HepG2 (cell line): Measurements from ENCODE around the gene AHSA1. TPM values are rescaled to one million over a fixed set of nuclear protein-coding genes. Genes with fewer than 3 reads are reported as not detected.

Experiments
- ATF5 ChIP-seq: sonication (generic); formaldehyde crosslinking; IDR thresholded peaks from 2 replicates; pipeline ENCODE4 v1.4.0; 2020; ENCODE audit warnings: mild to moderate bottlenecking, low read depth, missing genetic modification reagents
- BCL6 ChIP-seq: IDR thresholded peaks from 2 replicates; pipeline ENCODE4 v1.6.1; 2016; ENCODE audit warnings: missing genetic modification reagents, missing compliant biosample characterization
- DNMT1 ChIP-seq: sonication (generic); formaldehyde crosslinking; IDR thresholded peaks from 2 replicates; pipeline ENCODE4 v1.5.1; 2020; ENCODE audit warnings: mild to moderate bottlenecking, missing genetic modification reagents
- FOXK2 ChIP-seq: fragments of 450-650 bp; IDR thresholded peaks from 2 replicates; pipeline ENCODE4 v1.6.1; 2016
- HNF4A ChIP-seq: sonication (generic); formaldehyde crosslinking; IDR thresholded peaks from 2 replicates; pipeline ENCODE4 v1.4.0; 2020; ENCODE audit warnings: missing genetic modification reagents
- IKZF1 ChIP-seq: fragments of 450-650 bp; IDR thresholded peaks from 2 replicates; pipeline ENCODE4 v1.7.1; 2016
- JUN ChIP-seq: sonication (generic); formaldehyde crosslinking; IDR thresholded peaks from 2 replicates; pipeline ENCODE4 v1.4.0; 2020; ENCODE audit warnings: mild to moderate bottlenecking, missing genetic modification reagents
- SOX5 ChIP-seq: IDR thresholded peaks from 2 replicates; pipeline ENCODE4 v1.6.1; 2016; ENCODE audit warnings: borderline replicate concordance
- TEAD2 ChIP-seq: sonication (generic); formaldehyde crosslinking; IDR thresholded peaks from 2 replicates; pipeline ENCODE4 v1.9.0; 2021; ENCODE audit warnings: missing genetic modification reagents
- ZBTB40 ChIP-seq, 2 experiments: fragments of 450-650 bp in 1 of 2; sonication (generic) in 1 of 2; formaldehyde crosslinking in 1 of 2; IDR thresholded peaks; 2 replicates each; pipeline versions ENCODE4 v1.6.1 to v1.8.0; 2016 to 2022; ENCODE audit warnings: antibody characterized with exemption in 1 of 2, mild to moderate bottlenecking in 1 of 2, missing genetic modification reagents in 1 of 2
- ZNF382 ChIP-seq: sonication (generic); formaldehyde crosslinking; IDR thresholded peaks from 2 replicates; pipeline ENCODE4 v1.5.0; 2020; ENCODE audit warnings: missing genetic modification reagents, mild to moderate bottlenecking, borderline replicate concordance
- ZNF432 ChIP-seq: sonication (generic); formaldehyde crosslinking; IDR thresholded peaks from 2 replicates; pipeline ENCODE4 v1.5.0; 2020; ENCODE audit warnings: missing genetic modification reagents, mild to moderate bottlenecking, borderline replicate concordance
- ZNF446 ChIP-seq: sonication (generic); formaldehyde crosslinking; IDR thresholded peaks from 2 replicates; pipeline ENCODE4 v1.5.0; 2020; ENCODE audit warnings: mild to moderate bottlenecking, missing genetic modification reagents
- ZNF672 ChIP-seq: sonication (generic); formaldehyde crosslinking; IDR thresholded peaks from 2 replicates; pipeline ENCODE4 v1.8.1; 2022; ENCODE audit warnings: missing genetic modification reagents
- ZNF749 ChIP-seq: sonication (generic); formaldehyde crosslinking; IDR thresholded peaks from 2 replicates; pipeline ENCODE4 v1.8.0; 2022; ENCODE audit warnings: mild to moderate bottlenecking, missing genetic modification reagents, moderate library complexity, borderline replicate concordance
- ZNF766 ChIP-seq: sonication (generic); formaldehyde crosslinking; IDR thresholded peaks from 2 replicates; pipeline ENCODE4 v1.5.0; 2020; ENCODE audit warnings: missing genetic modification reagents, borderline replicate concordance
- ZNF790 ChIP-seq: sonication (generic); formaldehyde crosslinking; IDR thresholded peaks from 2 replicates; pipeline ENCODE4 v1.8.0; 2022; ENCODE audit warnings: missing genetic modification reagents, mild to moderate bottlenecking, borderline replicate concordance
- polyA plus RNA-seq, 8 experiments: library from polyadenylated mRNA; depleted of rRNA in 3 of 8; stranded (reverse) in 7 of 8; unstranded in 1 of 8; fragments of >200 nt; fragmentation: Illumina TruSeq in 4 of 8; extraction: Trizol in 4 of 8; gene quantifications; 2 replicates each; pipeline versions ENCODE4 v1.2.1 to v1.2.3, GENCODE V29; 2011 to 2016; ENCODE audit warnings: low read depth in 4 of 8, missing spikeins in 1 of 8, mixed read lengths in 1 of 8; ENCODE audit not compliant: insufficient read depth in 1 of 8
- total RNA-seq, 5 experiments: library from RNA; depleted of rRNA; stranded (reverse); fragments of >200 nt; fragmentation: Illumina TruSeq; extraction: Trizol; gene quantifications; 2 replicates each; pipeline ENCODE4 v1.2.3, GENCODE V29; 2016; ENCODE audit warnings: low read depth in 1 of 5
- TF ChIP-seq, protein P1 (sequence below): sonication (generic); formaldehyde crosslinking; IDR thresholded peaks from 2 replicates; pipeline ENCODE4 v1.5.0; 2020; ENCODE audit warnings: missing genetic modification reagents

Gene AHSA1
- total and polyA plus RNA-seq, 2 of the 13 experiments (the other 11 are each of a cell fraction or from before 2014, with no cell fraction given): 113 to 241 TPM

DNA sequence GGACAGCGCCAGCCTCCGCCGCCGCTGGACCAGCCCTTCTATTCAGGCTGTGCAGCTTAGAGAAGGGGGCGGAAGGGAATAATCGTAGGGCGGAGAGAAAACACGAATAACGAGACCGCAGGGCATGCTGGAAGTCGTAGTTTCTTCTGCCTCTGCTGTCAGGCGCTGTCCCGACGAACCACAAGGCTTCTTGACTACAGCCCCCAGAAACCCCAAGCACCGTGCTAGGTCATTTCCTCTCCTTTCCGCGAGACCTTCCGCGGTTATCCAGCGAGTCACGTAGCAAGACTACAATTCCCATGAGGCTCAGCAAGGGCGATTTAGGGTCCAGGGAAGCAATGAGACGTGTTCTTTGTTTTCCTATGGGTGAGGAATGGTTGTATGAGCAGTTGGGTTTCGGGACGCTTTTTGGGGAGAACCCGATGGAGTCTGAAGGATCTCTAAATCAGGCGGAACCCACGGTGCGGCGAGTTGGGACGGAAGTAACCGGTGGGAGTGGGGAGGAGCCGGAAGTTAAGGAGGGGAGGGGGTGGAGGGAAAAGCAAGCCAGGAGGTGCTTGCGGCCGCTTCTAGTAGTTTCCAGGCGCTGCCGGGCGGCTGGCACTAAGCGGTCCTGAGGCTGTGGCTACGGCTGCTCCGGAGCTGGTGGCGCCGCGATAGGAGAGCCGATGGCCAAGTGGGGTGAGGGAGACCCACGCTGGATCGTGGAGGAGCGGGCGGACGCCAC lies at the start of gene AHSA1, which contains the start of gene VIPAS39 (continued):
- TF ChIP-seq, protein P1, sequence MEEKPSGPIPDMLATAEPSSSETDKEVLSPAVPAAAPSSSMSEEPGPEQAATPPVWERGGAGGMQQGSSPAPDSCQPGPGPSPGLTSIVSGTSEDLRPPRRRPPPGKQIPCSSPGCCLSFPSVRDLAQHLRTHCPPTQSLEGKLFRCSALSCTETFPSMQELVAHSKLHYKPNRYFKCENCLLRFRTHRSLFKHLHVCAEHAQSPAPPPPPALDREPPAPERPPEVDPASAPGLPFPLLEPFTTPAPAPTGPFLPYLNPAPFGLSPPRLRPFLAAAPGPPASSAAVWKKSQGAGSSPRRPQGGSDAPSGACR (CRISPR knock-in tag): no peak
- TF ChIP-seq TEAD2 (no peak), ZNF766 (CRISPR knock-in tag) (no peak), HNF4A (CRISPR knock-in tag) (peak; percentile 28; the same call in 1 of the 2 replicates), ZNF432 (CRISPR knock-in tag) (no peak), IKZF1 (no peak), ZNF446 (CRISPR knock-in tag) (peak; percentile 82; the same call in 1 of the 2 replicates), DNMT1 (CRISPR knock-in tag) (0 out of 2 replicates have a peak, but pooled peaks have one; percentile 36), ZNF790 (CRISPR knock-in tag) (peak; percentile 59; the same call in 1 of the 2 replicates), JUN (CRISPR knock-in tag) (no peak), SOX5 (CRISPR knock-in tag) (no peak; the same call in 1 of the 2 replicates), ZBTB40 (IDR thresholded peaks at IDR 0.05) (peak; percentile 94), ZBTB40 (CRISPR knock-in tag; IDR thresholded peaks at IDR 0.05) (no peak), ATF5 (CRISPR knock-in tag) (no peak), FOXK2 (peak; percentile 52), ZNF749 (CRISPR knock-in tag) (no peak), ZNF672 (CRISPR knock-in tag) (no peak), BCL6 (CRISPR knock-in tag) (no peak), ZNF382 (CRISPR knock-in tag) (no peak)
